ENCODE measurements around the gene IGF2. TPM values are rescaled to one million over a fixed set of nuclear protein-coding genes. Genes with fewer than 3 reads are reported as not detected.

The IGF2 gene
- total and polyA plus RNA-seq, 4 donors = 0.67 to 620 (median 42.6) TPM

DNA sequence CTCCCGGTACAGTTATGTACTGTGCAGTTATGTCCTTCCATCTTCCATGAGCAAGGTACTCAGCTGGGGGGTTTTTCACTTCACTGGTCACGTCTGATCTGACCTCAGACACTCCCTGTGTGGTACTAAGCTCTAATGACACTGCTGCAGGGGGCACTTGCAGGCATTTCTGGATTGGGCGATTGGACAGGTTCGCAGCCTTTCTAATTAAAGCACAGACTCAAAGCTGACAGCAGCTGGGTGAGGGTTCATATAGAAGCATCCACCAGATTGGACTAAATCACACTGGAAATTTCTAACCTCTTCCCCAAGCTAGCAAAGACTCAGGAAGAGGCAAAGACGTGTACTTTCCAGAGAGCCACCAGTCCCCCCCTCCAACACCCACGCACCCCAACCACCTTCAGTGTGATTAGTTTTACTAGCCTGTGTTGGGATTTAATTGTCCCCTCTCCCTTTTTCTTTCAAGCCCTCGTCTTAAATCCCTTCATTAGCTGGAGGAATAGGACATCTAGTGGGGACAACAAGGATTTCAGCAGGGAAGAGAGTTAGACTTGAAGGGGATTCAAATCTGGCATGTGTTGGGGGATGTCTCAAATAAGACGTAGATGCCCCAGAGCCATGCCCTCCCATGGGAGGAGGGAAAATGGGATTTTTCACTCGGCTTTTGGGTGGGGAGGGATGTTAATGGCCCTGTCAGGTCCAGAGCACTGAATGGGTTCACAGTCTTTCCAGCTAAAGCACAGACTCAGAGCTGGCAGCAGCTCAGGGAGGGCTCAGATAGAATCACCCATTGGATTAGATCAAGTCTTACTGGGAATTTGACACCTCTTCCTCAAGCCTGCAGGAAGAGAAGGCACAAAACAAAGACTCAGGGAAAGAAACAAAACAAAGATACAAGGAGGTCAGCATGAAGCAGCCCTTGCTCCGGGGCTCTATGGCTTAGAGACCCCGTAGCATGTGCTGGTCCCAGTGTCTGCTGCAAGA, 11.0 kb upstream of the IGF2 start:
- intact Hi-C loops (cut with DNase I) = loop anchor here (2.0 to 10.0 kb wide), 5 partner anchors 267 to 495 kb away; partner anchors contain the start of gene TNNI2 (in 2 of the 2)
- ATAC-seq (ENCODE audit: low FRiP score) (no peak), DNase-seq (no peak)
- H3K27me3 ChIP-seq (ENCODE audit: control insufficient read depth in 1 of 2, insufficient read depth in 2 of 2, low read length in 1 of 2) = no peaks in the 10 kb centered on the region
- H3K27ac ChIP-seq (ENCODE audit: low read depth in 1 of 2, low read length in 2 of 2) = no peak overlapping the region
- H3K4me3 ChIP-seq (ENCODE audit: low read length in 2 of 2) = no peak overlapping the region
- no peaks in the 10 kb centered on the region for H3K9me3 ChIP-seq (ENCODE audit: control insufficient read depth, low read length)
- no peaks in the 10 kb centered on the region for H3K4me1 ChIP-seq (ENCODE audit: control insufficient read depth in 1 of 2, insufficient read depth in 2 of 2, low read length in 2 of 2)
- WGBS, 2 donors = 20 to 26% methylated on average over 11 of the region's 11 CpGs
- H3K36me3 ChIP-seq (ENCODE audit: control insufficient read depth in 1 of 2, insufficient read depth in 2 of 2, low read length in 1 of 2) = no peaks in the 10 kb centered on the region

DNA sequence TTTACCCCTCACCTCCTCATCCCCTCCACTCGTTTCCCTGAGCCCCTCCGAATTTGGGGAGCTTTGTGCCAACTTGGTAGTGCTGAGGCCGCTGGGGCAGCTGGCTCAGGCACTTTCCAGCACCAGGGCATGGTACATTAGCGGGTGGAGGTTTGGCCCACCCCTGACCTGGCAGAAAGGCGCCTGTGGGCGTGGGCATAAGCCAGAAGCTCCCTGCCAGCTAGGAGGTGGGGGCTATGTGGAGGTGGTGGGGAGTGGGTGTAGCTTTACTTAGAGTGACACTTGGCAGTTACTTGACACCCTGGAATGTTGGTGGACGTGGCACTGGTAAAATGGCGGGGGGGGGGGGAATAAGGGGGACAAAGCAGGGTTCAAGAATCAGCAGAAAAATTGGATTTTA, 10.3 kb upstream of the IGF2 start:
- no peaks in the 10 kb centered on the region for H3K36me3 ChIP-seq (ENCODE audit: control insufficient read depth in 1 of 2, insufficient read depth in 2 of 2, low read length in 1 of 2)
- DNase-seq (no peak), ATAC-seq (ENCODE audit: low FRiP score) (no peak)
- H3K27me3 ChIP-seq (ENCODE audit: control insufficient read depth in 1 of 2, insufficient read depth in 2 of 2, low read length in 1 of 2) = no peaks in the 10 kb centered on the region
- WGBS, 2 donors = 33 to 36% methylated on average over 8 of the region's 8 CpGs
- H3K4me1 ChIP-seq (ENCODE audit: control insufficient read depth in 1 of 2, insufficient read depth in 2 of 2, low read length in 2 of 2) = no peaks in the 10 kb centered on the region
- intact Hi-C loops (cut with DNase I) = no loop called here
- no peak overlapping the region for H3K4me3 ChIP-seq (ENCODE audit: low read length in 2 of 2)
- H3K27ac ChIP-seq (ENCODE audit: low read depth in 1 of 2, low read length in 2 of 2) = no peak overlapping the region
- no peaks in the 10 kb centered on the region for H3K9me3 ChIP-seq (ENCODE audit: control insufficient read depth, low read length)

DNA sequence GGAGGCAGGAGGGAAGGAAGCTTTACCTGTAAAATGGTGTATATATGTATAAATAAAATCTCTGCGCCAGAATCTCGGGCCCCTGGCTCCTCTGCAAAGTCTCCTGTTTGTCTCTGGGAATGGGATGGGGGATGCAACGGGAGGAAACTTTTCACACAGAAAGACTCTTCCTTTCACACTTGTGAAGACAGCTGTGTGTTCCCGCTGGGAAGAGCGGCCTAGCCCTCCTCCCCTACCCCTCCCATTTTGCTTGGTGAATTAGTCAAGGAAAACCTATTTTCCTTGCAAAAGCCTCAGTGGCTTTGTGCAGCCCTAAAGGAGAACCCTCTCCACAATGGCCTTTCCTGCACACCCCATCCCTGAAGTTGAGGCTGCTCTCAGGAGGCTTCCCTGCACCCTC, 9.4 kb upstream of the IGF2 start:
- no peaks in the 10 kb centered on the region for H3K4me1 ChIP-seq (ENCODE audit: control insufficient read depth in 1 of 2, insufficient read depth in 2 of 2, low read length in 2 of 2)
- H3K27me3 ChIP-seq (ENCODE audit: control insufficient read depth in 1 of 2, insufficient read depth in 2 of 2, low read length in 1 of 2) = no peaks in the 10 kb centered on the region
- ATAC-seq (ENCODE audit: low FRiP score) (no peak), DNase-seq (no peak)
- no peaks in the 10 kb centered on the region for H3K36me3 ChIP-seq (ENCODE audit: control insufficient read depth in 1 of 2, insufficient read depth in 2 of 2, low read length in 1 of 2)
- H3K4me3 ChIP-seq (ENCODE audit: low read length in 2 of 2) = no peak overlapping the region
- intact Hi-C loops (cut with DNase I) = no loop called here
- H3K27ac ChIP-seq (ENCODE audit: low read depth in 1 of 2, low read length in 2 of 2) = no peak overlapping the region
- WGBS, 2 donors = 76 to 84% methylated on average over 5 of the region's 5 CpGs
- no peaks in the 10 kb centered on the region for H3K9me3 ChIP-seq (ENCODE audit: control insufficient read depth, low read length)

DNA sequence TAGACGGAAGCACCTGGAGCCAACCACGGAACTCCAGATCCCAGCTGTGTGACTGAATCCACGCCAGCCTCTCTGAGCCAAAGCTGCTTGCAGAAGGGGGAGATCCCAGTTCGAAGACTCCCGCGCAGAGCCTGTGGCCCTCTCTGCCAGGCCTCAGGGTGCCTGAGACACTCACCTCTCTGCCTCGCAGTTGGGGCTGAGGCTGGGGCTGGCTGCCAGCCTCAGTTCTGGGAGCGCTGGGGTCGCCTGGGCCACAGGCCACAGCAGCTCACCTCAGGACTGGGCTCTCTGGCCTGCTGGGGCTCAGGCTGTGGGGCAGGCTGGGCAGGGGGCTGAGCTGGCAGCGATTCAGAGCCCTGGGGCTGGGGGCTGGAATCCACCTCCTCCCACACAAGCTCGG, 8.2 kb upstream of the IGF2 start:
- Histone ChIP-seq H3K27ac (ENCODE audit: low read depth in 1 of 2, low read length in 2 of 2) (no peak overlapping the region), H3K4me3 (ENCODE audit: low read length in 2 of 2) (no peak overlapping the region), H3K9me3 (ENCODE audit: control insufficient read depth, low read length) (no peaks in the 10 kb centered on the region), H3K36me3 (ENCODE audit: control insufficient read depth in 1 of 2, insufficient read depth in 2 of 2, low read length in 1 of 2) (no peaks in the 10 kb centered on the region), H3K27me3 (ENCODE audit: control insufficient read depth in 1 of 2, insufficient read depth in 2 of 2, low read length in 1 of 2) (no peaks in the 10 kb centered on the region), H3K4me1 (ENCODE audit: control insufficient read depth in 1 of 2, insufficient read depth in 2 of 2, low read length in 2 of 2) (no peaks in the 10 kb centered on the region)
- DNase-seq (no peak), ATAC-seq (ENCODE audit: low FRiP score) (no peak)
- WGBS, 2 donors = 50 to 55% methylated on average over 11 of the region's 11 CpGs
- intact Hi-C loops (cut with DNase I) = no loop called here

DNA sequence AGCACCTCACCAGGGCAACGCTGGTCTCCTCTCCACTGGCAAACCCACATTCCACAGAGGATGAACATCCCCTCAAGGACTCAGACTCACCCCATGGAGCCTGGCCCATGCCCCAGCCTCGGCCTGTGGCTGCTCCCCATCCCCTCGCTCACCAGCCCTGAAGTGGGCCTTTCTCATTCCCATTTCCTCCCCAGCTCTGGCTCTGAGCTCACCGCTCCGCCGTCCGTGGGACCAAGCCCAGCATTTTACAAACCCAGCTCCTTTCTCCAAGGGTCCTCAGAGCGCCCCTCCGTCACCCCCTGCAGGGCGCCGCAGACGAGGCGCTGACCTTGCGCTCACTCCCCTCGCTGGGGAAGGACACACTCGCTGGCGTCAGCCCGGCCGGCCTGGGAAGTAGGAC, 6.9 kb upstream of the IGF2 start:
- H3K9me3 ChIP-seq (ENCODE audit: control insufficient read depth, low read length) = no peaks in the 10 kb centered on the region
- no peak overlapping the region for H3K27ac ChIP-seq (ENCODE audit: low read depth in 1 of 2, low read length in 2 of 2)
- intact Hi-C loops (cut with DNase I) = no loop called here
- 53 to 56% methylated on average over 19 of the region's 19 CpGs for WGBS, 2 donors
- no peak for DNase-seq
- no peak overlapping the region for H3K4me3 ChIP-seq (ENCODE audit: low read length in 2 of 2)
- H3K4me1 ChIP-seq (ENCODE audit: control insufficient read depth in 1 of 2, insufficient read depth in 2 of 2, low read length in 2 of 2) = no peaks in the 10 kb centered on the region
- H3K36me3 ChIP-seq (ENCODE audit: control insufficient read depth in 1 of 2, insufficient read depth in 2 of 2, low read length in 1 of 2) = no peaks in the 10 kb centered on the region
- H3K27me3 ChIP-seq (ENCODE audit: control insufficient read depth in 1 of 2, insufficient read depth in 2 of 2, low read length in 1 of 2) = no peaks in the 10 kb centered on the region
- ATAC-seq (ENCODE audit: low FRiP score) = no peak

DNA sequence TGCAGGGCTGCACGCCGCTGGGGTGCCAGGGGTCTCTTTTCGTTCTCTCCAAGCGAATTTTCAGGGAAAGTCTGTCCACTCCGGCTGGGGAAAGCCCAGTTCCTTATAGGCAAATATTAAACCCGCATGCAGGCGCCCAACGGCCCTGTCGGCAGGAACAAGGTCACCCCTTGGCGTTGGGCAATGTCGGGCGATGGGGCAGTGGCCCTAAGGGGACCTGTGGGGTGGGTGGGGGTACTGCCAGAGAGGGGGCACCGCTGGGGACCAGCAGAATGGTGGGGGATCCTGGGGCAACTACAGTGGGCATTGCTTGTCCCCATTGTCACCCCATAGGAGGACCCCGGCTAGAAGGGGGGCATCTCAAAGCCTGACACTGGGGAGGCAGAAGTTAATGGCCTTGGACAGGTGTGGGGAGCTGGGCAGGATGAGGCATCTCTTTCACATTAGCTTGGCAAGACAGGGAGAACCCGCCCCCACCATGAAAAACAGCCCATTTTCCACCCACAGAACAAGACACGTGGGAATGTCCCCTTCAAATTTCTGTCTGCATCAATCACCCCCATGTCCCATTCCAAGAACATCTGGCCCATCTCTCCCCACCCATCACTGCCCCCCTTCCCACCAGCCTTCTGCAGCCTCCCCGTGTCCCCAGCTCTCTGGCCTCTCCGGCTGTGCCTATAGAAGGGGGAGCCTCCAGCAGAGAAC, 5.5 kb upstream of the IGF2 start:
- no peaks in the 10 kb centered on the region for H3K9me3 ChIP-seq (ENCODE audit: control insufficient read depth, low read length)
- WGBS, 2 donors = 16 to 19% methylated on average over 17 to 18 of the region's 18 CpGs
- no peak overlapping the region for H3K27ac ChIP-seq (ENCODE audit: low read depth in 1 of 2, low read length in 2 of 2)
- no peaks in the 10 kb centered on the region for H3K36me3 ChIP-seq (ENCODE audit: control insufficient read depth in 1 of 2, insufficient read depth in 2 of 2, low read length in 1 of 2)
- no peak for DNase-seq
- no peak for ATAC-seq (ENCODE audit: low FRiP score)
- no peaks in the 10 kb centered on the region for H3K27me3 ChIP-seq (ENCODE audit: control insufficient read depth in 1 of 2, insufficient read depth in 2 of 2, low read length in 1 of 2)
- no peaks in the 10 kb centered on the region for H3K4me1 ChIP-seq (ENCODE audit: control insufficient read depth in 1 of 2, insufficient read depth in 2 of 2, low read length in 2 of 2)
- no peak overlapping the region for H3K4me3 ChIP-seq (ENCODE audit: low read length in 2 of 2)
- intact Hi-C loops (cut with DNase I) = no loop called here

DNA sequence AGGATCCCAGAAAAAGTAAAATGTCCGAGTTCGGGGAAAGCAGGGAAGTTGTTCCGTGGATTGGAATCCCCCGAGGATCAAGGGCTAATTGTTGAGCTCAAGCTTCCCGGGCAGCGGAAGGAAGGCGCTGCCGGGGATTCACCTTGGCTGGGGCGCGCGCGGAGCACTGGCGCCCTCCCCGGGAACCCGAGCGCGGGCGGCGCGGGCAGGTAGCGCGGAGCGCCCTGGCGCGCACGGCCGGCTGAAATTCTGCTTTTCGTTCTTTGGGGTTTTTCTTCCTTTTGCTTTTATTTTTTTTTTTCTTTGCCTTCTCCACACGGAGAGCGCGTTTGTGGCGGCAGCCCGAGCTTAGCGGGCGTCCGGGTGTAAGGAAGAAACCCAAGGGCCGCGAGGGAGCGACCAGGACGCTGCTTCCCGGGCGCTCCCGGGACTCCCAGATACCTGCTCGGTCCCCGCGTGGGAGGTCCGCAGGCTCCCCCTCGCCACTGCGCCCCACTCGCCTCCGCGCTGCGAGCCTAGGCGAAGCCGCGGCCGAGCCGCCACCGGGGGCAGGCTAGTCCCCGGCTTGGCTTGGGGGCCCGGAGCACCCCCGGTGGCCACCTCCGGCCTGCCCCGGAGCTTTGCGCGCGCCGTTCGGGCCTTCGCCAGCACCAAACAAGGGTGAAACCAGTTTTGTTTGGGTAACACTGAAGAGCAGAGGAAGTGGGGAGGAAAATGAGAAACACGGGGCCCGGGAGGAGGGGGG, 4.8 kb upstream of the IGF2 start:
- Histone ChIP-seq H3K9me3 (ENCODE audit: control insufficient read depth, low read length) (no peaks in the 10 kb centered on the region), H3K27ac (ENCODE audit: low read depth in 1 of 2, low read length in 2 of 2) (no peak overlapping the region), H3K4me1 (ENCODE audit: control insufficient read depth in 1 of 2, insufficient read depth in 2 of 2, low read length in 2 of 2) (no peaks in the 10 kb centered on the region), H3K4me3 (ENCODE audit: low read length in 2 of 2) (no peak overlapping the region), H3K36me3 (ENCODE audit: control insufficient read depth in 1 of 2, insufficient read depth in 2 of 2, low read length in 1 of 2) (no peaks in the 10 kb centered on the region), H3K27me3 (ENCODE audit: control insufficient read depth in 1 of 2, insufficient read depth in 2 of 2, low read length in 1 of 2) (no peaks in the 10 kb centered on the region)
- DNase-seq (no peak), ATAC-seq (ENCODE audit: low FRiP score) (no peak)
- intact Hi-C loops (cut with DNase I) = no loop called here
- 1 to 3% methylated on average over 68 to 72 of the region's 72 CpGs for WGBS, 2 donors

DNA sequence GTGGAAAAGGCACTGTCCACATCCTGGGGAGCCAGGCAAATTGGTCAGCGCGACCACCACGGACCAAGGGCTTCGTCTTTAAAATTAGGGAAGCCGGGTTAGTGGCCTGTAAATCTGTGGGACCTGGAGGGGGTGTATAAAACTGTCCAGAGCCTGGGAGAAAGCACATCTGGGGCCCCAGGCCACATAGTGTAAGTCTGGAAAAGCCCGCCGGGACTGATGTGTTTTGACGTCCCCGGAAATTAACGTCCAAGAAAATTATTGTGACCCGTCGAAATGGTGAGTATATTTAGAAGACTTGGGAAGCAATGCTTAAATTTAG, 4.2 kb upstream of the IGF2 start:
- 5 to 6% methylated on average over 12 of the region's 12 CpGs for WGBS, 2 donors
- no peaks in the 10 kb centered on the region for H3K27me3 ChIP-seq (ENCODE audit: control insufficient read depth in 1 of 2, insufficient read depth in 2 of 2, low read length in 1 of 2)
- no peaks in the 10 kb centered on the region for H3K9me3 ChIP-seq (ENCODE audit: control insufficient read depth, low read length)
- H3K27ac ChIP-seq (ENCODE audit: low read depth in 1 of 2, low read length in 2 of 2) = no peak overlapping the region
- DNase-seq = no peak
- intact Hi-C loops (cut with DNase I) = no loop called here
- no peaks in the 10 kb centered on the region for H3K36me3 ChIP-seq (ENCODE audit: control insufficient read depth in 1 of 2, insufficient read depth in 2 of 2, low read length in 1 of 2)
- no peak for ATAC-seq (ENCODE audit: low FRiP score)
- H3K4me3 ChIP-seq (ENCODE audit: low read length in 2 of 2) = no peak overlapping the region
- H3K4me1 ChIP-seq (ENCODE audit: control insufficient read depth in 1 of 2, insufficient read depth in 2 of 2, low read length in 2 of 2) = no peaks in the 10 kb centered on the region
